Measurements from ENCODE around the gene OSBPL2. TPM values are rescaled to one million over a fixed set of nuclear protein-coding genes. Genes with fewer than 3 reads are reported as not detected.

Gene OSBPL2
- total and polyA plus RNA-seq, 2 experiments from 2014 or later, result 37.5 to 43.4 TPM

DNA sequence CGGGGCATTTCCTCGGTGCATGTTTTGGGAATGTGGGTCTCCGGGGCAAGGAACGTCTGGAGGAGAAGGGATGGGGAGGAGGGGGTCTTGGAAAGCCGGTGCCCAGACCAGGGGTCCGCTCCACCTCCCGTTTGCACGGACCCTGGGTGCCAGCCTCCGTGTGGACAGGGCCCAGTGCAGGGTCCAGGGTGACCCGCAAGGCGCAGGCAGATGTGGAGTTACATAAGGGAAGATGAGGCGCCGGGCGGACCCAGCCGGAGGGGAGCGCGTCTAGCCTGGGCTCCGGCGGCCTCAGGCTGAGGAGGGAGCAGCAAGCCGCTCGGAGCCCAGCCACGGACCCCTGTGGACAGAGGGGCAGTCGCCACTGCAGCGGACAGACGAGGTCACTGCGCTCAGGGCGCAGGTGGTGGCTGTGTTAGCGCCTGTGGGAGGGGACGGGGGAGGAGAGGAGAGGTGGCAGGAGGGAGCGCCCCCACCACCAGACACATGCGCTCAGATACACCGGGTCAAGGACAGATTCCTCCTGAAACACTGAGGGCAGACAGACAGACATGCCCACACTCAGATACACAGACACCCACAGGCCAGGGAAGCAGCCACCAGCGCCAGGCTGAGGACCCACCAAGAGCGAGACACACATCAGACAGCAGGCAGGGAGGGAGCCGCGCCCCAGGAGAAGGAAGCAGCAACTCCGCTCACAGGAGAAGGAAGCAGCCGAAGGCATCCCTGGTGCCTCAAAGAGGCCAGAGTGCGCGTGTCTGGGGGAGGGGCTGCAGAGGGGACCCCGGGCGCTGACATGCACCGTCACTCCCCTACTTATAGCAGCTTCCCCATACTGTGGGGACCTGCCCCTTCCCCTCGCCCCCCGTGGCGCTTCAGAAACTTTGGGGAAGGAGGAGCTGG is 17.4 kb upstream of the OSBPL2 start:
- Histone ChIP-seq H3K36me3 (no peaks in the 10 kb centered on the region), H3K27me3 (peaks cover 98% of the 10 kb centered on the region), H3K27ac (no peak overlapping the region), H3K4me1 (ENCODE audit: low read depth) (peaks cover 5% of the 10 kb centered on the region), H3K4me3 (no peak overlapping the region), H3K9me3 (ENCODE audit: low read depth) (no peaks in the 10 kb centered on the region)
- no peak for DNase-seq (ENCODE audit: low read depth in 1 of 2, low spot score in 1 of 2)
- TF ChIP-seq, protein P1, sequence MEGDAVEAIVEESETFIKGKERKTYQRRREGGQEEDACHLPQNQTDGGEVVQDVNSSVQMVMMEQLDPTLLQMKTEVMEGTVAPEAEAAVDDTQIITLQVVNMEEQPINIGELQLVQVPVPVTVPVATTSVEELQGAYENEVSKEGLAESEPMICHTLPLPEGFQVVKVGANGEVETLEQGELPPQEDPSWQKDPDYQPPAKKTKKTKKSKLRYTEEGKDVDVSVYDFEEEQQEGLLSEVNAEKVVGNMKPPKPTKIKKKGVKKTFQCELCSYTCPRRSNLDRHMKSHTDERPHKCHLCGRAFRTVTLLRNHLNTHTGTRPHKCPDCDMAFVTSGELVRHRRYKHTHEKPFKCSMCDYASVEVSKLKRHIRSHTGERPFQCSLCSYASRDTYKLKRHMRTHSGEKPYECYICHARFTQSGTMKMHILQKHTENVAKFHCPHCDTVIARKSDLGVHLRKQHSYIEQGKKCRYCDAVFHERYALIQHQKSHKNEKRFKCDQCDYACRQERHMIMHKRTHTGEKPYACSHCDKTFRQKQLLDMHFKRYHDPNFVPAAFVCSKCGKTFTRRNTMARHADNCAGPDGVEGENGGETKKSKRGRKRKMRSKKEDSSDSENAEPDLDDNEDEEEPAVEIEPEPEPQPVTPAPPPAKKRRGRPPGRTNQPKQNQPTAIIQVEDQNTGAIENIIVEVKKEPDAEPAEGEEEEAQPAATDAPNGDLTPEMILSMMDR (IDR thresholded peaks at IDR 0.05; ENCODE audit: low read depth, low read length), result no peak

DNA sequence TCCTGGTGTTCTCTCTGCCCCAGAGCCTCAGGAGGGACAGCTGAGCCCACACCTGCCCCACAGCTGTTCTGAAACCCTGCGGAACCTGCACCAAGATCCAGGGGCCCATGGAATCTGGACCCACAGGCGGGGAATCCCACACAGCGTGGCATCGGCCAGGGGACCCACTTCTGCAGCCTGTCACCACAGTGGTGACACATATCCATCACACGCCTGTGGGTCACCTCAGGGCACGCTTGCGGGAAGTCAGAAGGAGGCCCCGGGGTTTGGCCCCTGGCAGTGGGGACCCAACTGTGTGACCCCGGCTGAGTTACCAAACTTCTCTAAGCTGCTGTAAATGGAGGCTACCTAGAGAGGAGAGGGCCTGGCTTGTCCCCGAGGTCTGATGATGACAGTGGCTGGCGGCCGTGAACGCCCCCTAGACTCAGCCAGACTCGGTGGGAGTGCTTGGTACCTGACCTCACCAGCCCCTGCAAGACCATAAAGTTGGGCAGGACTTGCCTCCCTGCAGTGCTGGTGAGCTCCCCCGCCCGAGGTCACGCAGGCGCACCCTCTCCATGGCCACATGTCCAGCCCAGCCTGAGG is 16.0 kb upstream of the OSBPL2 start:
- TF ChIP-seq, protein P1 (IDR thresholded peaks at IDR 0.05; ENCODE audit: low read depth, low read length), result no peak
- no peak for DNase-seq (ENCODE audit: low read depth in 1 of 2, low spot score in 1 of 2)
- no peaks in the 10 kb centered on the region for H3K9me3 ChIP-seq (ENCODE audit: low read depth)
- H3K27me3 ChIP-seq, result peaks cover 88% of the 10 kb centered on the region
- peaks cover 5% of the 10 kb centered on the region for H3K4me1 ChIP-seq (ENCODE audit: low read depth)
- H3K27ac ChIP-seq, result no peak overlapping the region
- H3K4me3 ChIP-seq, result no peak overlapping the region
- H3K36me3 ChIP-seq, result no peaks in the 10 kb centered on the region

DNA sequence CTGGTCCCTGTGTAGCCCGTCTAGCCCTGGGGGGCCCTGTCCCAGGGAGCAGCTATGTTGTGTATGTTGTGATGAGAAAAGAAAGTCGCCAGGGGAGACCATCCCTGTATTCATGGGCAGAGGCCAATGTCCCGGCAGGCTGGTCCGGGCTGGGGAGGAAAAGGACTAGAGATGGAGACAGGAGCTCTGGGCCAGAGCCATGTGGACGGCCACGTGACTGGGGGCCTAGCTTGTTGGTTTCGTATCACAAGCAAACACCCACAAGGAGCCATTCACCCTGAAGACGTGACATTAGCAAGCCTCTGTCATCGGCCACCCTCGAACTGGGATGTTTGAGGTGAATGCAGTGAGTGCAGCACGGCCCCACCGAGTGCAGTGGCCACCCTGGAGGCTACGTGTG is 15.3 kb upstream of the OSBPL2 start:
- no peak overlapping the region for H3K4me3 ChIP-seq
- H3K9me3 ChIP-seq (ENCODE audit: low read depth), result no peaks in the 10 kb centered on the region
- DNase-seq (ENCODE audit: low read depth in 1 of 2, low spot score in 1 of 2), result no peak
- H3K36me3 ChIP-seq, result no peaks in the 10 kb centered on the region
- H3K4me1 ChIP-seq (ENCODE audit: low read depth), result peaks cover 5% of the 10 kb centered on the region
- TF ChIP-seq, protein P1 (IDR thresholded peaks at IDR 0.05; ENCODE audit: low read depth, low read length), result no peak
- peaks cover 81% of the 10 kb centered on the region for H3K27me3 ChIP-seq
- H3K27ac ChIP-seq, result no peak overlapping the region

DNA sequence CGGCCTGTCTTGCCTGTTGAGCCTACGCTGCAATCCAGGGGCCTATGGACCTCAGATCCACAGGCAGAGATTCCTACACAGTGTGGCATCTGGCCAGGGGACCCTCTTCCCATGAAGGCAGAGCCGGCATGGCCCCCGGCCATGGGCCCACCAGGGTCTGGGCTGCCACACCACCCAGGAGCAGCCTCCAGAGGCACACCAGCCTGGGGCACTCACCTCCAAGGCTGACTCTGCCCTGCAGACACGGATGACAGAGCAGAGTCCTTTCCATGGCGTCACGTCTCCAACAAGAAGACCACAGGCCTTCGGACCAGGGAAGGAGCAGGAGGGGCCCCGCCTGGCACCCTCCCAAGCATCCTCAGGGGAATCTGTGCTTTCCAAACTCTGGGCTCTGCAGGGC is 14.8 kb upstream of the OSBPL2 start:
- H3K27ac ChIP-seq, result no peak overlapping the region
- H3K4me3 ChIP-seq, result no peak overlapping the region
- no peak for DNase-seq (ENCODE audit: low read depth in 1 of 2, low spot score in 1 of 2)
- H3K27me3 ChIP-seq, result peaks cover 75% of the 10 kb centered on the region
- H3K36me3 ChIP-seq, result no peaks in the 10 kb centered on the region
- peaks cover 5% of the 10 kb centered on the region for H3K4me1 ChIP-seq (ENCODE audit: low read depth)
- TF ChIP-seq, protein P1 (IDR thresholded peaks at IDR 0.05; ENCODE audit: low read depth, low read length), result no peak
- H3K9me3 ChIP-seq (ENCODE audit: low read depth), result no peaks in the 10 kb centered on the region

DNA sequence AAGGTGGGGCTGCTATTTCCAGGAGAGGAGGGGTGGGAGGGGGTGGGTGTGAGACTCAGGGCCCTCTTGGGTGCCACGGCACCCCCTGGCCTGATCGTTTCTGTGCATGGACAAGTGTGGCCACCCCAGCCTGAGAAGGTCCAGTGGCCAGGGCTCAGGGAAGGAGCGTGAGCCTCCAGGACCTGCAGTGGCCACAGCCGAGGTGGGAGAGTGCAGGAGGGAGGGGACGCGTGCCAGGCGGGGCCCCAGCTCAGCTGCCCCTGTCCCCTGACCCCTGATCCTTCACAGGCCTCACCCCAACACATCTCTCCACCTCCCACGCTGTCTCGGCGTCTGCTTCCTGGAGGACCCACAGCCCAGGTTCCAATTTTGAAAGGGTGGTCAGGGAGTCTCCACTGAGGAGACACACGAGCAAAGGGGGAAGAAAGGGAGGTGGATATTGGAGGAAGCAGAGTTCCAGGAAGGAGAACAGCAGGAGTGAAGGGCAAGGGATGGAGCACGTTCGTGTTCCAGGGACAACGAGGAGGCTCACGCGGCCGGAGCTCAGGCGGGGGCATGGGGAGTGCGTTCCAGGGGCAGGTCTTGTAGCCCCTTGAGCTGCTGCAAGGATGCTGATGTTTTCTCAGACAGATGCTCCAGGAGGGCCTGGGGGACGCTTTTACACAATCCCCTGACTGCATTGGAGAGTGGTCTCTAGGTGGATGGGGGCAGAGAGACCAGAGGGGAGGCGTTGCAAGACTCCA is 14.0 kb upstream of the OSBPL2 start:
- peaks cover 68% of the 10 kb centered on the region for H3K27me3 ChIP-seq

More for the DNA sequence above, 14.0 kb upstream of the OSBPL2 start:
- Histone ChIP-seq H3K36me3 (no peaks in the 10 kb centered on the region), H3K4me1 (ENCODE audit: low read depth) (peaks cover 5% of the 10 kb centered on the region), H3K9me3 (ENCODE audit: low read depth) (no peaks in the 10 kb centered on the region), H3K27ac (no peak overlapping the region), H3K4me3 (no peak overlapping the region)
- DNase-seq (ENCODE audit: low read depth in 1 of 2, low spot score in 1 of 2), result no peak
- TF ChIP-seq, protein P1 (IDR thresholded peaks at IDR 0.05; ENCODE audit: low read depth, low read length), result no peak
